GM12878 (cell line): ENCODE data around the gene LRRC3. TPM values are rescaled to one million over a fixed set of nuclear protein-coding genes. Genes with fewer than 3 reads are reported as not detected.

Source experiments
- ATAC-seq: fragments of 200-7000 bp; cut with Tn5 transposase; 3 replicates; pipeline ENCODE4 v1.9.1; 2020; ENCODE audit warnings: mild to moderate bottlenecking, moderate library complexity
- BruUV-seq: library from RNA; stranded (reverse); fragments of 400-500 nt; replicated peaks from 2 replicates; lab custom pipeline; 2021; lab: Mats Ljungman, UMichigan
- CTCF ChIA-PET: fragments of 300-600 bp; sonication (Branson Sonifier 250); formaldehyde crosslinking; extraction: SDS; loops from one replicate; lab custom pipeline; 2021; ENCODE audit warnings: inconsistent platforms; lab: Yijun Ruan, JAX
- POLR2A ChIA-PET: fragments of 350-600 bp; formaldehyde crosslinking; extraction: SDS; loops from one replicate; lab custom pipeline; 2021; ENCODE audit warnings: inconsistent platforms; lab: Charles Lee
- RAD21 ChIA-PET: fragments of 300-600 bp; sonication (Branson Sonifier 250); formaldehyde crosslinking; loops from one replicate; lab custom pipeline; 2023; ENCODE audit warnings: antibody characterized with exemption; ENCODE audit not compliant: unreplicated experiment; lab: Charles Lee
- SMC1A ChIA-PET: fragments of 300-600 bp; sonication (Branson Sonifier 250); formaldehyde crosslinking; loops from one replicate; lab custom pipeline; 2023; ENCODE audit not compliant: unreplicated experiment, uncharacterized antibody; lab: Charles Lee
- DNase-seq: peaks from one replicate; pipeline ENCODE4 v3.0.0-alpha.2; 2011; ENCODE audit warnings: low read depth, low spot score
- FAIRE-seq: peaks from 3 replicates; lab custom pipeline; 2011; peaks lifted over from hg19 to GRCh38; lab: Jason Lieb, UNC
- H2AFZ ChIP-seq: 2 replicates; pipeline ENCODE4 v1.6.0; 2011; ENCODE audit warnings: low read depth, low read length, control low read depth; ENCODE audit not compliant: control insufficient read depth
- H3K27ac ChIP-seq: 2 replicates; pipeline ENCODE4 v1.5.1; 2011; ENCODE audit warnings: control low read depth; ENCODE audit not compliant: control insufficient read depth, insufficient read depth
- H3K27me3 ChIP-seq, 2 experiments: replicated peaks in 1 of 2; 2 replicates each; pipeline versions ENCODE4 v1.6.0 to v1.6.1; 2011; ENCODE audit warnings: low read length in 1 of 2; ENCODE audit not compliant: control insufficient read depth in 2 of 2, insufficient read depth in 2 of 2
- H3K36me3 ChIP-seq, 2 experiments: 2 replicates each; pipeline ENCODE4 v1.5.1; 2011; ENCODE audit warnings: low read length in 1 of 2; ENCODE audit not compliant: control insufficient read depth in 2 of 2, insufficient read depth in 2 of 2
- H3K4me1 ChIP-seq: 2 replicates; pipeline ENCODE4 v1.6.1; 2011; ENCODE audit warnings: mild to moderate bottlenecking, low read length, moderate library complexity, mixed read lengths; ENCODE audit not compliant: control insufficient read depth, insufficient read depth
- H3K4me2 ChIP-seq: 2 replicates; pipeline ENCODE4 v1.6.0; 2011; ENCODE audit warnings: control low read depth; ENCODE audit not compliant: control insufficient read depth, insufficient read depth
- H3K4me3 ChIP-seq: fragments of 200-600 bp; sonication (generic); 2 replicates; pipeline ENCODE4 v1.5.1; 2016
- H3K79me2 ChIP-seq: 2 replicates; pipeline ENCODE4 v1.6.0; 2011; ENCODE audit warnings: low read length; ENCODE audit not compliant: control insufficient read depth, insufficient read depth
- H3K9ac ChIP-seq: 2 replicates; pipeline ENCODE4 v1.8.0; 2011; ENCODE audit warnings: low read length, control low read depth, mixed read lengths; ENCODE audit not compliant: control insufficient read depth, insufficient read depth
- H3K9me3 ChIP-seq: replicated peaks from 3 replicates; pipeline ENCODE4 v1.5.1; 2011; ENCODE audit warnings: mild to moderate bottlenecking, low read length; ENCODE audit not compliant: control insufficient read depth, insufficient read depth
- H4K20me1 ChIP-seq: 2 replicates; pipeline ENCODE4 v1.6.0; 2011; ENCODE audit not compliant: control insufficient read depth, insufficient read depth
- CBX5 ChIP-seq: sonication (generic); IDR thresholded peaks from 2 replicates; pipeline ENCODE4 v1.6.1; 2016; ENCODE audit warnings: low read depth, moderate library complexity, mild to moderate bottlenecking, inconsistent platforms
- HDGF ChIP-seq: fragments of 450-650 bp; IDR thresholded peaks from 2 replicates; pipeline ENCODE4 v1.6.1; 2016; ENCODE audit warnings: antibody characterized with exemption
- LARP7 ChIP-seq: fragments of 450-650 bp; IDR thresholded peaks from 2 replicates; pipeline ENCODE4 v1.6.1; 2017; ENCODE audit warnings: mild to moderate bottlenecking
- MLLT1 ChIP-seq: fragments of 450-650 bp; IDR thresholded peaks from 2 replicates; pipeline ENCODE4 v1.6.1; 2016; ENCODE audit warnings: mild to moderate bottlenecking
- NKRF ChIP-seq: fragments of 450-650 bp; conservative IDR thresholded peaks from 2 replicates; pipeline ENCODE4 v1.6.1; 2017; ENCODE audit warnings: mild to moderate bottlenecking, moderate library complexity
- RBBP5 ChIP-seq: fragments of 200-600 bp; sonication (generic); conservative IDR thresholded peaks from 2 replicates; pipeline ENCODE4 v1.6.1; 2016
- REST ChIP-seq: IDR thresholded peaks from 2 replicates; pipeline ENCODE4 v1.6.1; 2012; ENCODE audit warnings: mild to moderate bottlenecking, low read depth, low read length
- SMAD5 ChIP-seq: IDR thresholded peaks from 2 replicates; pipeline ENCODE4 v1.6.1; 2016; ENCODE audit warnings: antibody characterized with exemption, low read depth
- TARDBP ChIP-seq: IDR thresholded peaks from 2 replicates; pipeline ENCODE4 v1.6.1; 2016; ENCODE audit warnings: borderline replicate concordance
- ZNF217 ChIP-seq: fragments of 450-650 bp; IDR thresholded peaks from 2 replicates; pipeline ENCODE4 v1.6.1; 2017; ENCODE audit warnings: antibody characterized with exemption, mild to moderate bottlenecking
- ZNF24 ChIP-seq: fragments of 450-650 bp; IDR thresholded peaks from 2 replicates; pipeline ENCODE4 v1.6.1; 2017; ENCODE audit warnings: antibody characterized with exemption, mild to moderate bottlenecking
- WGBS: methylation state at CpG from one replicate; pipeline ENCODE4 v1.1.6; 2016; ENCODE audit warnings: low lambda C conversion rate; ENCODE audit not compliant: insufficient replicate concordance, insufficient coverage; ENCODE audit errors: missing lambda C conversion rate; 5-methylcytosine and 5-hydroxymethylcytosine counted together
- in situ Hi-C: fragments of 300-500 bp; cut with MboI; formaldehyde crosslinking; loops from 9 replicates; pipeline ENCODE4 v1.14.3; 2018; ENCODE audit warnings: mixed read lengths
- intact Hi-C: fragments of 100-400 bp; cut with micrococcal nuclease; formaldehyde crosslinking; loops from one replicate; pipeline ENCODE4 v1.14.2; 2022; ENCODE audit not compliant: unreplicated experiment
- polyA plus RNA-seq, 11 experiments: library from polyadenylated mRNA; depleted of rRNA in 4 of 11; unstranded in 6 of 11; stranded (reverse) in 5 of 11; fragments of >200 nt; fragmentation: Nextera tagmentation in 4 of 11; fragmentation: Illumina TruSeq in 1 of 11; extraction: Ambion mirVana in 4 of 11; extraction: Trizol in 1 of 11; gene quantifications; 1 replicate in 1 of 11; 2 replicates in 10 of 11; pipeline versions ENCODE4 v1.2.1 to v1.2.3, GENCODE V29; 2011 to 2016; ENCODE audit warnings: inconsistent platforms in 2 of 11, missing spikeins in 2 of 11, low read depth in 1 of 11
- total RNA-seq, 4 experiments: library from RNA; depleted of rRNA in 3 of 4; stranded (reverse); fragments of >200 nt in 3 of 4; fragmentation: Illumina TruSeq in 1 of 4; extraction: Trizol in 1 of 4; gene quantifications; 2 replicates each; pipeline versions ENCODE4 v1.2.1 to v1.2.3, GENCODE V29; 2013 to 2021
- TF ChIP-seq, protein P1 (sequence below): IDR thresholded peaks from 2 replicates; pipeline ENCODE4 v1.6.1; 2011; ENCODE audit warnings: low read depth, low read length, improper control_type of control experiment, borderline replicate concordance

Gene LRRC3
- total and polyA plus RNA-seq, 10 of the 15 experiments (the other 5 are each of a cell fraction or from before 2014, with no cell fraction given), result 0.02 to 0.31 (median 0.09) TPM; not detected in 1

DNA sequence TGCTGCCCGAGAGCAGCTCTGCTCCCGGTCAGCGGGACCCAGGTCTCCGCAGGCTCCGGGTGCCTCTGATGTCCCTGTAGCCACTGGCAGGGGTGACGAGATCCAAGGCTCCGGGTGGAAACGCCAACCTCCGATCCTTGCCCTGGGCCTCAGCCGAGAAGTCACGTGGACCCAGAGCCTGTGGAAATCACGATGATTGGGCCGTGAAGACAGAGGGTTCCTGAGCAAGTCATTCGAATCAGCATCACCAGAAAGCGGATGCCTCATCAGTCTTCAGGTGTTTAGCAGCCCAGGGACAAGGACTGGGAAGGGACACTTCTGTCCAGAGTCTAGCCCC lies 12.5 kb downstream of the LRRC3 start:
- CTCF ChIA-PET, result no interaction called here
- Histone ChIP-seq H3K4me1 (no peaks in the 10 kb centered on the region), H3K9ac (no peak overlapping the region), H3K27ac (no peak overlapping the region), H3K9me3 (no peaks in the 10 kb centered on the region), H2AFZ (no peak overlapping the region), H3K79me2 (no peaks in the 10 kb centered on the region), H3K4me3 (no peak overlapping the region), H3K4me2 (no peak overlapping the region), H3K27me3 (no peaks in the 10 kb centered on the region), H4K20me1 (no peaks in the 10 kb centered on the region), H3K36me3 (no peaks in the 10 kb centered on the region)
- no peak for ATAC-seq
- SMC1A ChIA-PET, result no interaction called here
- FAIRE-seq, result no peak
- WGBS, result 48% methylated on average over 15 of the region's 15 CpGs
- RAD21 ChIA-PET, result no interaction called here
- POLR2A ChIA-PET, result no interaction called here
- TF ChIP-seq NKRF, result no peak
- TF ChIP-seq ZNF24, result no peak
- TF ChIP-seq RBBP5, result no peak
- no peak for TF ChIP-seq TARDBP
- TF ChIP-seq ZNF217, result no peak
- TF ChIP-seq SMAD5, result no peak
- no peak for TF ChIP-seq MLLT1
- TF ChIP-seq HDGF, result no peak
- no peak for TF ChIP-seq LARP7
- TF ChIP-seq, protein P1, sequence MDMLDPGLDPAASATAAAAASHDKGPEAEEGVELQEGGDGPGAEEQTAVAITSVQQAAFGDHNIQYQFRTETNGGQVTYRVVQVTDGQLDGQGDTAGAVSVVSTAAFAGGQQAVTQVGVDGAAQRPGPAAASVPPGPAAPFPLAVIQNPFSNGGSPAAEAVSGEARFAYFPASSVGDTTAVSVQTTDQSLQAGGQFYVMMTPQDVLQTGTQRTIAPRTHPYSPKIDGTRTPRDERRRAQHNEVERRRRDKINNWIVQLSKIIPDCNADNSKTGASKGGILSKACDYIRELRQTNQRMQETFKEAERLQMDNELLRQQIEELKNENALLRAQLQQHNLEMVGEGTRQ, result no peak
- no peak for TF ChIP-seq CBX5
- TF ChIP-seq REST, result no peak
- DNase-seq, result no peak
- no TSS peak for BruUV-seq
- intact Hi-C loops, result no loop called here
- in situ Hi-C loops, result no loop called here
